ENCODE results near the gene LCN12.

- TF ChIP-seq CTCF (conservative IDR thresholded peaks at IDR 0.05; ENCODE audit: low read depth, low read length) (no peak), EZH2 (IDR thresholded peaks at IDR 0.05; ENCODE audit: borderline replicate concordance, low read depth, low read length, poor library complexity, severe bottlenecking) (no peak)
Observed at GRCh38 chr9:136978865-136979544, 26.9 kb downstream of the LCN12 start.

Measured in A673 (cell line).